Fibroblast of skin of scalp (primary cell): Measurements from ENCODE around the gene PCED1B.
"Not testable (repeated sequence)": the region's sequence is repeated elsewhere in the genome, so short reads cannot be mapped to it uniquely, and the experiment has no call there.

Experiments used
- DNase-seq: peaks from one replicate; pipeline ENCODE4 v3.0.0-alpha.2; 2013

Gene PCED1B

GRCh38 chr12:47244835-47245234 is 165.4 kb downstream of the PCED1B start:
- DNase-seq = no peak

- no peak for DNase-seq
Measured at GRCh38 chr12:47245623-47246022, 166.2 kb downstream of the PCED1B start.

GRCh38 chr12:47247418-47247817 is 168.0 kb downstream of the PCED1B start:
- no peak for DNase-seq

GRCh38 chr12:47249082-47249481 is 169.7 kb downstream of the PCED1B start:
- no peak for DNase-seq

- no peak for DNase-seq
Measured at GRCh38 chr12:47249719-47250357, 170.4 kb downstream of the PCED1B start.

- DNase-seq = no peak
Measured at GRCh38 chr12:47251919-47252318, 172.5 kb downstream of the PCED1B start.

GRCh38 chr12:47264951-47265350 is 185.5 kb downstream of the PCED1B start:
- no peak for DNase-seq

- DNase-seq = no peak
Measured at GRCh38 chr12:47265391-47265790, 186.0 kb downstream of the PCED1B start.

GRCh38 chr12:47267571-47267970 is 188.2 kb downstream of the PCED1B start:
- peak; percentile 63 for DNase-seq

GRCh38 chr12:47268501-47269454 is 189.4 kb downstream of the PCED1B start:
- no peak for DNase-seq

- DNase-seq = no peak
Measured at GRCh38 chr12:47269916-47270315, 190.5 kb downstream of the PCED1B start.

- DNase-seq = peak; percentile 96
Measured at GRCh38 chr12:47270782-47271664, 191.6 kb downstream of the PCED1B start.

- no peak for DNase-seq
Measured at GRCh38 chr12:47271800-47272239, 192.4 kb downstream of the PCED1B start.

GRCh38 chr12:47272412-47273190 is 193.2 kb downstream of the PCED1B start:
- DNase-seq = peak; percentile 42

GRCh38 chr12:47273191-47273626 is 193.8 kb downstream of the PCED1B start:
- no peak for DNase-seq

GRCh38 chr12:47274760-47275159 is 195.3 kb downstream of the PCED1B start:
- DNase-seq = no peak

GRCh38 chr12:47276253-47276620 is 196.8 kb downstream of the PCED1B start:
- DNase-seq = no peak

- peak; percentile 66 for DNase-seq
Measured at GRCh38 chr12:47276621-47277309, 197.3 kb downstream of the PCED1B start.

- peak; percentile 94 for DNase-seq
Measured at GRCh38 chr12:47277972-47278448, 198.6 kb downstream of the PCED1B start.

GRCh38 chr12:47279758-47280157 is 200.3 kb downstream of the PCED1B start:
- not testable (repeated sequence) for DNase-seq
